PC-3 (cell line): Measurements from ENCODE around the gene REEP1. TPM values are rescaled to one million over a fixed set of nuclear protein-coding genes. Genes with fewer than 3 reads are reported as not detected.

Source experiments
- ATAC-seq: fragments of 200-7000 bp; cut with Tn5 transposase; 2 replicates; pipeline ENCODE4 v1.9.1; 2020; ENCODE audit warnings: mild to moderate bottlenecking, moderate library complexity
- BruUV-seq: library from RNA; stranded (reverse); fragments of 400-500 nt; replicated peaks from 2 replicates; lab custom pipeline; 2021; lab: Mats Ljungman, UMichigan
- CTCF ChIA-PET: fragments of 300-600 bp; sonication (Branson Sonifier 250); formaldehyde crosslinking; loops from one replicate; lab custom pipeline; 2022; ENCODE audit warnings: antibody characterized with exemption; lab: Charles Lee
- POLR2A ChIA-PET: fragments of 300-600 bp; sonication (Branson Sonifier 250); formaldehyde crosslinking; loops from one replicate; lab custom pipeline; 2022; ENCODE audit warnings: antibody characterized with exemption; ENCODE audit not compliant: unreplicated experiment; lab: Charles Lee
- DNase-seq: peaks from one replicate; pipeline ENCODE4 v3.0.0-alpha.2; 2015
- H2AFZ ChIP-seq: fragments of 300-600 bp; sonication (generic); 2 replicates; pipeline ENCODE4 v1.6.0; 2016; ENCODE audit warnings: antibody characterized with exemption, low read length
- H3F3A ChIP-seq: fragments of 300-600 bp; sonication (generic); one replicate; pipeline ENCODE4 v1.6.0; 2017; ENCODE audit warnings: antibody characterized with exemption, low read length, control low read depth, mild to moderate bottlenecking; ENCODE audit not compliant: unreplicated experiment
- H3K27ac ChIP-seq: fragments of 300-600 bp; sonication (generic); 2 replicates; pipeline ENCODE4 v1.5.1; 2016; ENCODE audit warnings: mild to moderate bottlenecking, low read length
- H3K27me3 ChIP-seq: fragments of 300-600 bp; sonication (generic); 2 replicates; pipeline ENCODE4 v1.6.1; 2016; ENCODE audit warnings: low read length, mixed read lengths
- H3K36me3 ChIP-seq: fragments of 300-600 bp; sonication (generic); 2 replicates; pipeline ENCODE4 v1.6.1; 2016; ENCODE audit warnings: low read depth, mixed run types, low read length, mixed read lengths
- H3K4me1 ChIP-seq: fragments of 300-600 bp; sonication (generic); 2 replicates; pipeline ENCODE4 v1.5.1; 2016; ENCODE audit warnings: low read length; ENCODE audit not compliant: insufficient read depth
- H3K4me2 ChIP-seq: fragments of 300-600 bp; sonication (generic); 2 replicates; pipeline ENCODE4 v1.6.0; 2016; ENCODE audit warnings: low read length
- H3K4me3 ChIP-seq: fragments of 300-600 bp; sonication (generic); 2 replicates; pipeline ENCODE4 v1.5.1; 2016; ENCODE audit warnings: mild to moderate bottlenecking, low read length, mixed read lengths
- H3K79me2 ChIP-seq: fragments of 300-600 bp; sonication (generic); 2 replicates; pipeline ENCODE4 v1.6.1; 2017; ENCODE audit warnings: low read length, mixed read lengths
- H3K9ac ChIP-seq: fragments of 300-600 bp; sonication (generic); 2 replicates; pipeline ENCODE4 v1.6.0; 2016; ENCODE audit warnings: mild to moderate bottlenecking, low read length
- H3K9me2 ChIP-seq: fragments of 300-600 bp; sonication (generic); replicated peaks from 2 replicates; pipeline ENCODE4 v1.6.1; 2016; ENCODE audit warnings: mixed run types, low read length, mixed read lengths
- H3K9me3 ChIP-seq: fragments of 300-600 bp; sonication (generic); 2 replicates; pipeline ENCODE4 v1.6.1; 2016; ENCODE audit warnings: low read length, mixed read lengths
- H4K20me1 ChIP-seq: fragments of 300-600 bp; sonication (generic); 2 replicates; pipeline ENCODE4 v1.6.1; 2016; ENCODE audit warnings: low read length, mixed read lengths
- CTCF ChIP-seq: fragments of 300-600 bp; sonication (generic); conservative IDR thresholded peaks from 2 replicates; pipeline ENCODE4 v1.5.1; 2017; ENCODE audit warnings: antibody characterized with exemption, low read depth, mild to moderate bottlenecking, low read length
- EZH2 ChIP-seq: fragments of 300-600 bp; sonication (generic); IDR thresholded peaks from one replicate; pipeline ENCODE4 v1.6.1; 2017; ENCODE audit warnings: antibody characterized with exemption, mild to moderate bottlenecking, low read length; ENCODE audit not compliant: unreplicated experiment
- EZH2phosphoT487 ChIP-seq: fragments of 300-600 bp; sonication (generic); IDR thresholded peaks from 2 replicates; pipeline ENCODE4 v1.6.1; 2018; ENCODE audit warnings: mild to moderate bottlenecking, antibody characterized with exemption, low read length, borderline replicate concordance
- intact Hi-C: fragments of 100-400 bp; cut with micrococcal nuclease; formaldehyde crosslinking; loops from 2 replicates; pipeline ENCODE4 v1.9.0; 2023
- total RNA-seq: library from RNA; depleted of rRNA; stranded (reverse); fragments of >200 nt; gene quantifications from 2 replicates; pipeline ENCODE4 v1.2.3, GENCODE V29; 2014

REEP1 gene
- total RNA-seq, 1 experiment from 2014 or later, result not detected

GRCh38 chr2:86239326-86239725 lies 98.1 kb downstream of the REEP1 start:
- no peaks in the 10 kb centered on the region for H4K20me1 ChIP-seq
- H3K79me2 ChIP-seq, result no peaks in the 10 kb centered on the region
- CTCF ChIA-PET, result no interaction called here
- BruUV-seq, result no TSS peak
- H3K27me3 ChIP-seq, result peaks cover 54% of the 10 kb centered on the region
- H3K9ac ChIP-seq, result no peak overlapping the region
- no peaks in the 10 kb centered on the region for H3F3A ChIP-seq
- no peak overlapping the region for H3K27ac ChIP-seq
- no peaks in the 10 kb centered on the region for H3K4me1 ChIP-seq
- POLR2A ChIA-PET, result no interaction called here
- TF ChIP-seq EZH2 (no peak), CTCF (no peak), EZH2phosphoT487 (no peak)
- H3K4me2 ChIP-seq, result no peak overlapping the region
- intact Hi-C loops, result no loop called here
- ATAC-seq (no peak), DNase-seq (no peak)
- no peak overlapping the region for H2AFZ ChIP-seq
- H3K9me2 ChIP-seq, result no peaks in the 10 kb centered on the region
- no peak overlapping the region for H3K4me3 ChIP-seq
- no peaks in the 10 kb centered on the region for H3K36me3 ChIP-seq
- H3K9me3 ChIP-seq, result no peaks in the 10 kb centered on the region

- intact Hi-C loops, result no loop called here
- H3K27ac ChIP-seq, result no peak overlapping the region
- H3K36me3 ChIP-seq, result no peaks in the 10 kb centered on the region
- ChIA-PET POLR2A (no interaction called here), CTCF (no interaction called here)
- no peak overlapping the region for H3K4me2 ChIP-seq
- no peak overlapping the region for H3K9ac ChIP-seq
- no peak for TF ChIP-seq CTCF
- no peak for TF ChIP-seq EZH2phosphoT487
- no peak for TF ChIP-seq EZH2
- no peaks in the 10 kb centered on the region for H3K9me2 ChIP-seq
- DNase-seq (no peak), ATAC-seq (no peak)
- BruUV-seq, result no TSS peak
- no peak overlapping the region for H3K4me3 ChIP-seq
- H3K9me3 ChIP-seq, result no peaks in the 10 kb centered on the region
- H3K4me1 ChIP-seq, result no peaks in the 10 kb centered on the region
- peaks cover 58% of the 10 kb centered on the region for H3K27me3 ChIP-seq
- no peak overlapping the region for H2AFZ ChIP-seq
- H3K79me2 ChIP-seq, result no peaks in the 10 kb centered on the region
- no peaks in the 10 kb centered on the region for H4K20me1 ChIP-seq
- no peaks in the 10 kb centered on the region for H3F3A ChIP-seq
Measured at GRCh38 chr2:86238354-86238753, 99.1 kb downstream of the REEP1 start.

GRCh38 chr2:86237172-86237571 lies 100.3 kb downstream of the REEP1 start:
- Histone ChIP-seq H3K4me1 (no peaks in the 10 kb centered on the region), H3K4me2 (no peak overlapping the region), H3K79me2 (no peaks in the 10 kb centered on the region), H3K9me2 (no peaks in the 10 kb centered on the region), H3K9me3 (no peaks in the 10 kb centered on the region), H2AFZ (no peak overlapping the region), H3K27ac (no peak overlapping the region), H3F3A (no peaks in the 10 kb centered on the region), H3K9ac (no peak overlapping the region), H3K4me3 (no peak overlapping the region), H3K36me3 (no peaks in the 10 kb centered on the region), H4K20me1 (no peaks in the 10 kb centered on the region), H3K27me3 (peaks cover 50% of the 10 kb centered on the region)
- no peak for TF ChIP-seq EZH2phosphoT487
- no peak for TF ChIP-seq CTCF
- TF ChIP-seq EZH2, result no peak
- ChIA-PET CTCF (no interaction called here), POLR2A (no interaction called here)
- DNase-seq, result no peak
- intact Hi-C loops, result no loop called here
- no peak for ATAC-seq
- BruUV-seq, result no TSS peak
